ENCODE data around the gene GDF10. TPM values are rescaled to one million over a fixed set of nuclear protein-coding genes. Genes with fewer than 3 reads are reported as not detected.

GDF10 gene
- total and polyA plus RNA-seq, 7 donors, result 0.03 to 0.58 (median 0.14) TPM; not detected in 2

GRCh38 chr10:47285381-47286115 lies 14.4 kb upstream of the GDF10 start:
- 72 to 77% (median 74%) methylated on average over 8 of the region's 8 CpGs for WGBS, 3 donors
- intact Hi-C loops (cut with DNase I), result no loop called here
- Histone ChIP-seq H3K27me3 (ENCODE audit: insufficient read depth in 3 of 3, low read length in 2 of 3) (peaks cover 0 to 1% (median 0%) of the 10 kb centered on the region in 3 donors), H3K4me1 (no peaks in the 10 kb centered on the region), H3K27ac (no peak overlapping the region), H3K36me3 (ENCODE audit: insufficient read depth in 1 of 2, low read depth in 1 of 2) (no peaks in the 10 kb centered on the region), H3K4me3 (no peak overlapping the region), H3K9me3 (no peaks in the 10 kb centered on the region)
- no peak for TF ChIP-seq CTCF (IDR thresholded peaks at IDR 0.05)
- no peak for ATAC-seq
- no peak for DNase-seq

GRCh38 chr10:47286116-47286505 lies 13.9 kb upstream of the GDF10 start:
- Histone ChIP-seq H3K4me3 (no peak overlapping the region), H3K9me3 (no peaks in the 10 kb centered on the region), H3K27me3 (ENCODE audit: insufficient read depth in 3 of 3, low read length in 2 of 3) (peaks cover 0 to 1% (median 0%) of the 10 kb centered on the region in 3 donors), H3K4me1 (no peaks in the 10 kb centered on the region), H3K36me3 (ENCODE audit: insufficient read depth in 1 of 2, low read depth in 1 of 2) (no peaks in the 10 kb centered on the region), H3K27ac (no peak overlapping the region)
- ATAC-seq (no peak), DNase-seq (no peak)
- WGBS, 3 donors, result 85 to 96% (median 95%) methylated on average over 4 of the region's 4 CpGs
- TF ChIP-seq CTCF (IDR thresholded peaks at IDR 0.05), result no peak
- intact Hi-C loops (cut with DNase I), result no loop called here

GRCh38 chr10:47286591-47287315 lies 13.2 kb upstream of the GDF10 start:
- no peak for DNase-seq
- no peaks in the 10 kb centered on the region for H3K36me3 ChIP-seq (ENCODE audit: insufficient read depth in 1 of 2, low read depth in 1 of 2)
- intact Hi-C loops (cut with DNase I), result no loop called here
- no peaks in the 10 kb centered on the region for H3K4me1 ChIP-seq
- TF ChIP-seq CTCF (IDR thresholded peaks at IDR 0.05), result no peak
- peaks cover 0 to 1% (median 0%) of the 10 kb centered on the region in 3 donors for H3K27me3 ChIP-seq (ENCODE audit: insufficient read depth in 3 of 3, low read length in 2 of 3)
- H3K9me3 ChIP-seq, result no peaks in the 10 kb centered on the region
- WGBS, 3 donors, result 68 to 71% (median 70%) methylated on average over 4 of the region's 4 CpGs
- no peak for ATAC-seq
- H3K27ac ChIP-seq, result no peak overlapping the region
- no peak overlapping the region for H3K4me3 ChIP-seq

- intact Hi-C loops (cut with DNase I), result no loop called here
Observed at GRCh38 chr10:47287365-47287802, 12.6 kb upstream of the GDF10 start.

More at GRCh38 chr10:47287365-47287802, 12.6 kb upstream of the GDF10 start:
- Histone ChIP-seq H3K9me3 (no peaks in the 10 kb centered on the region), H3K4me3 (no peak overlapping the region), H3K36me3 (ENCODE audit: insufficient read depth in 1 of 2, low read depth in 1 of 2) (no peaks in the 10 kb centered on the region), H3K4me1 (no peaks in the 10 kb centered on the region), H3K27me3 (ENCODE audit: insufficient read depth in 3 of 3, low read length in 2 of 3) (peaks cover 0 to 1% (median 0%) of the 10 kb centered on the region in 3 donors), H3K27ac (no peak overlapping the region)
- TF ChIP-seq CTCF (IDR thresholded peaks at IDR 0.05), result no peak
- ATAC-seq (peak in 1 of 4 donors; percentile 26), DNase-seq (no peak)
- 26 to 35% (median 30%) methylated on average over 12 of the region's 12 CpGs for WGBS, 3 donors
